Caco-2 (cell line): ENCODE data around the gene RNF186. TPM values are rescaled to one million over a fixed set of nuclear protein-coding genes. Genes with fewer than 3 reads are reported as not detected.
"Not testable (repeated sequence)": the region's sequence is repeated elsewhere in the genome, so short reads cannot be mapped to it uniquely, and the experiment has no call there.

ENCODE experiments used
- BruUV-seq: library from RNA; stranded (reverse); fragments of 400-500 nt; replicated peaks from 2 replicates; lab custom pipeline; 2021; lab: Mats Ljungman, UMichigan
- CTCF ChIA-PET: fragments of 300-600 bp; sonication (Branson Sonifier 250); formaldehyde crosslinking; loops from one replicate; lab custom pipeline; 2022; ENCODE audit warnings: antibody characterized with exemption; lab: Charles Lee
- POLR2A ChIA-PET: fragments of 300-600 bp; sonication (Branson Sonifier 250); formaldehyde crosslinking; loops from one replicate; lab custom pipeline; 2022; ENCODE audit warnings: antibody characterized with exemption; lab: Charles Lee
- DNase-seq, 2 experiments: peaks; one replicate each; pipeline versions ENCODE4 v3.0.0 to v3.0.0-alpha.2; 2020 to 2022
- H3K27me3 ChIP-seq: replicated peaks from 2 replicates; pipeline ENCODE4 v1.6.0; 2011; ENCODE audit warnings: low read length; ENCODE audit not compliant: control insufficient read depth, insufficient read depth
- H3K36me3 ChIP-seq: 2 replicates; pipeline ENCODE4 v1.5.1; 2011; ENCODE audit warnings: low read length; ENCODE audit not compliant: control insufficient read depth, insufficient read depth
- H3K4me1 ChIP-seq: fragments of 250-450 bp; sonication (Bioruptor Pico); 2 replicates; pipeline ENCODE4 v1.5.1; 2020; ENCODE audit warnings: mild to moderate bottlenecking
- H3K4me3 ChIP-seq: 2 replicates; pipeline ENCODE4 v1.5.1; 2011; ENCODE audit warnings: low read depth, mild to moderate bottlenecking, control low read depth, low read length
- H3K9me3 ChIP-seq: fragments of 250-450 bp; sonication (Bioruptor Pico); 2 replicates; pipeline ENCODE4 v1.5.1; 2020; ENCODE audit warnings: mild to moderate bottlenecking, moderate library complexity
- H3K27ac Mint-ChIP-seq: one replicate; pipeline ENCODE4 v1.8.0; 2022; ENCODE audit warnings: mixed read lengths; ENCODE audit not compliant: unreplicated experiment
- H3K27me3 Mint-ChIP-seq: one replicate; pipeline ENCODE4 v1.8.0; 2022; ENCODE audit warnings: mixed read lengths; ENCODE audit not compliant: insufficient read depth, unreplicated experiment
- H3K36me3 Mint-ChIP-seq: one replicate; pipeline ENCODE4 v1.8.0; 2022; ENCODE audit warnings: mild to moderate bottlenecking, mixed read lengths; ENCODE audit not compliant: insufficient read depth, unreplicated experiment
- H3K4me1 Mint-ChIP-seq: one replicate; pipeline ENCODE4 v1.8.0; 2022; ENCODE audit warnings: low read depth, mixed read lengths; ENCODE audit not compliant: unreplicated experiment
- H3K4me3 Mint-ChIP-seq: one replicate; pipeline ENCODE4 v1.8.0; 2022; ENCODE audit warnings: mild to moderate bottlenecking, moderate library complexity, mixed read lengths; ENCODE audit not compliant: unreplicated experiment
- H3K9me3 Mint-ChIP-seq: one replicate; pipeline ENCODE4 v1.8.0; 2022; ENCODE audit warnings: mixed read lengths; ENCODE audit not compliant: unreplicated experiment
- CTCF ChIP-seq, 2 experiments: fragments of 200-600 bp in 1 of 2; IDR thresholded peaks; 1 replicate in 1 of 2; 2 replicates in 1 of 2; pipeline versions ENCODE4 v1.5.1 to v1.8.0; 2011 to 2022; ENCODE audit warnings: antibody characterized with exemption in 1 of 2, control low read depth in 1 of 2, inconsistent platforms in 1 of 2, low read depth in 1 of 2, low read length in 1 of 2, mild to moderate bottlenecking in 1 of 2, moderate library complexity in 1 of 2; ENCODE audit not compliant: insufficient read depth in 1 of 2, severe bottlenecking in 1 of 2, unreplicated experiment in 1 of 2
- intact Hi-C: fragments of 100-400 bp; cut with micrococcal nuclease; formaldehyde crosslinking; loops from one replicate; pipeline ENCODE4 v1.10.0; 2022; ENCODE audit not compliant: unreplicated experiment
- total RNA-seq: library from RNA; stranded (reverse); gene quantifications from 2 replicates; pipeline ENCODE4 v1.2.3, GENCODE V29; 2022

The RNF186 gene
- total RNA-seq, 1 experiment from 2014 or later = not detected

DNA sequence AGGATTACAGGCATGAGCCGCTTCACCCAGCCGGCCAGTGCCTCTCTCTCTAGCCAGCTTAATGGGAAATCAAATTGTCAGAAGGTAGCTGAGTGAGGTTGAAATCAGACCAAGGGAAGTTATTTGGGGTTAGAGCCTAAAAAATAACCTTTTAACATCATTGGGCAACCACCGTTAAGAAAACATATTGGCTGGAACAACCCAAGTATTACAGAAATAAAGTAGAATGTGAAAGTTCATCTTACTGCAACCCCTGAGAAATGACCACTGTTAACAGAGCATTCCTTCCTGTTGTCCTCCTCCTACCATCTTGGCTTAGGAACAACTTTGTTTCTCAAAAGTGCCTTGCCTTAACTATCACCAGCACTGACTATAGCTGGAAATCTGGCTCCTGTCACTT, 3.2 kb upstream of the RNF186 start:
- no peaks in the 10 kb centered on the region for H3K9me3 Mint-ChIP-seq
- BruUV-seq = no TSS peak
- ChIA-PET POLR2A (no interaction called here), CTCF (no interaction called here)
- H3K4me1 Mint-ChIP-seq = peaks cover 13% of the 10 kb centered on the region
- no peaks in the 10 kb centered on the region for H3K36me3 Mint-ChIP-seq
- Histone ChIP-seq H3K4me3 (no peak overlapping the region), H3K9me3 (no peaks in the 10 kb centered on the region), H3K27me3 (no peaks in the 10 kb centered on the region), H3K36me3 (no peaks in the 10 kb centered on the region), H3K4me1 (peaks cover 17% of the 10 kb centered on the region)
- DNase-seq = no peak
- H3K27me3 Mint-ChIP-seq = no peaks in the 10 kb centered on the region
- no peak overlapping the region for H3K27ac Mint-ChIP-seq
- no peak for TF ChIP-seq CTCF (IDR thresholded peaks at IDR 0.05; ENCODE audit: insufficient read depth in 1 of 2, low read depth in 1 of 2, low read length in 1 of 2, severe bottlenecking in 1 of 2, unreplicated experiment in 1 of 2)
- no peak overlapping the region for H3K4me3 Mint-ChIP-seq
- intact Hi-C loops = loop anchor here (10.0 kb wide), 1 partner anchor 46 kb away; no protein-coding TSS in a partner anchor

DNA sequence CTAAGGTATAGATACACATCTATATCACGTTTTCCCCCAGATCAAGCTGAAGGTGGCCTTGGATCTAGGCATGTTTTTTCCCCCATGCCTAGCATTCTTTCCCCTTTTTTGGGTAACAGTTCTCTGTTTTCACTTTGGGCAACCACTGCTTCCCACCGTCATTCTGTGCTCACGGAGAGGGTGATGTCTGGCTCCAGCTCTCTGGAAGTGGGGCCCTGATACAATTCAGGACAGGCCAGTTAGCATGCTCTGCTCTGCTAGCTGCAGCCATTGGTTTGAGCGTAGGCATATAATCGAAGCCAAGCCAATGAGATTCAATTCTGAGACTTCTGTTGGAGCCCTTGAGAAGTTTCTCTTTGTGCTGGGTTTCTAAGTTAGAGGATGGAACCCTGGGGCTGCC, 2.1 kb upstream of the RNF186 start:
- Histone ChIP-seq H3K9me3 (no peaks in the 10 kb centered on the region), H3K36me3 (no peaks in the 10 kb centered on the region), H3K27me3 (no peaks in the 10 kb centered on the region), H3K4me3 (no peak overlapping the region), H3K4me1 (peaks cover 17% of the 10 kb centered on the region)
- H3K4me3 Mint-ChIP-seq = no peak overlapping the region
- H3K36me3 Mint-ChIP-seq = no peaks in the 10 kb centered on the region
- ChIA-PET POLR2A (no interaction called here), CTCF (no interaction called here)
- H3K4me1 Mint-ChIP-seq = peaks cover 13% of the 10 kb centered on the region
- BruUV-seq = no TSS peak
- TF ChIP-seq CTCF (IDR thresholded peaks at IDR 0.05; ENCODE audit: insufficient read depth in 1 of 2, low read depth in 1 of 2, low read length in 1 of 2, severe bottlenecking in 1 of 2, unreplicated experiment in 1 of 2) = no peak
- no peak for DNase-seq
- H3K9me3 Mint-ChIP-seq = no peaks in the 10 kb centered on the region
- intact Hi-C loops = loop anchor here (10.0 kb wide), 1 partner anchor 48 kb away; no protein-coding TSS in a partner anchor
- H3K27me3 Mint-ChIP-seq = no peaks in the 10 kb centered on the region
- H3K27ac Mint-ChIP-seq = no peak overlapping the region

GRCh38 chr1:19816737-19817086, 1.6 kb upstream of the RNF186 start:
- H3K4me1 ChIP-seq = peaks cover 17% of the 10 kb centered on the region
- CTCF ChIA-PET, H3K36me3 ChIP-seq, H3K36me3 Mint-ChIP-seq, H3K4me3 Mint-ChIP-seq, H3K27ac Mint-ChIP-seq, H3K4me3 ChIP-seq, POLR2A ChIA-PET, H3K9me3 Mint-ChIP-seq, BruUV-seq, DNase-seq, H3K27me3 ChIP-seq, H3K9me3 ChIP-seq, H3K27me3 Mint-ChIP-seq: not testable (repeated sequence)
- H3K4me1 Mint-ChIP-seq = peaks cover 13% of the 10 kb centered on the region
- intact Hi-C loops = loop anchor here (10.0 kb wide), 1 partner anchor 48 kb away; no protein-coding TSS in a partner anchor
